Endothelial cell of umbilical vein (primary cell): Measurements from ENCODE around the gene LARGE1. TPM values are rescaled to one million over a fixed set of nuclear protein-coding genes. Genes with fewer than 3 reads are reported as not detected.

Source experiments
- BruUV-seq: library from RNA; stranded (reverse); fragments of 400-500 nt; replicated peaks from 2 replicates; lab custom pipeline; 2021; lab: Mats Ljungman, UMichigan
- CTCF ChIA-PET: fragments of 300-600, 350-600 bp; sonication (Branson Sonifier 250); formaldehyde crosslinking; loops from one replicate; lab custom pipeline; 2021; ENCODE audit warnings: antibody characterized with exemption, inconsistent platforms; lab: Charles Lee
- POLR2A ChIA-PET: fragments of 300-600, 350-600 bp; sonication (Branson Sonifier 250); formaldehyde crosslinking; loops from one replicate; lab custom pipeline; 2021; ENCODE audit warnings: antibody characterized with exemption, inconsistent platforms; lab: Charles Lee
- DNase-seq: peaks from one replicate; pipeline ENCODE4 v3.0.0-alpha.2; 2011; ENCODE audit warnings: low read depth, low spot score
- FAIRE-seq: peaks from 2 replicates; lab custom pipeline; 2011; peaks lifted over from hg19 to GRCh38; lab: Jason Lieb, UNC
- H2AFZ ChIP-seq: 2 replicates; pipeline ENCODE4 v1.6.0; 2012; ENCODE audit warnings: low read depth, low read length, control low read depth, inconsistent platforms
- H3K27ac ChIP-seq: 2 replicates; pipeline ENCODE4 v1.5.1; 2011; ENCODE audit warnings: low read depth, mild to moderate bottlenecking, control low read depth, low read length, moderate library complexity; ENCODE audit not compliant: insufficient read depth
- H3K27me3 ChIP-seq, 2 experiments: 2 replicates each; pipeline versions ENCODE4 v1.6.0 to v1.6.1; 2011; ENCODE audit warnings: low read length in 2 of 2, mixed read lengths in 1 of 2; ENCODE audit not compliant: control insufficient read depth in 2 of 2, insufficient read depth in 2 of 2
- H3K36me3 ChIP-seq, 2 experiments: 2 replicates in 1 of 2; 3 replicates in 1 of 2; pipeline ENCODE4 v1.5.1; 2011; ENCODE audit warnings: low read length in 2 of 2, mild to moderate bottlenecking in 1 of 2, moderate library complexity in 1 of 2; ENCODE audit not compliant: control insufficient read depth in 2 of 2, insufficient read depth in 2 of 2; ENCODE audit errors: extremely low read depth in 1 of 2
- H3K4me1 ChIP-seq: 3 replicates; pipeline ENCODE4 v1.5.1; 2011; ENCODE audit warnings: mild to moderate bottlenecking, low read length; ENCODE audit not compliant: control insufficient read depth, insufficient read depth; ENCODE audit errors: extremely low read depth
- H3K4me2 ChIP-seq: 2 replicates; pipeline ENCODE4 v1.6.1; 2011; ENCODE audit warnings: low read length, control low read depth, mixed read lengths; ENCODE audit not compliant: insufficient read depth
- H3K4me3 ChIP-seq, 3 experiments: fragments of 200-600 bp in 1 of 3; sonication (generic), shearing (Covaris generic) in 1 of 3; replicated peaks in 1 of 3; 2 replicates each; pipeline ENCODE4 v1.5.1; 2011 to 2016; ENCODE audit warnings: control low read depth in 3 of 3, low read length in 3 of 3, mild to moderate bottlenecking in 2 of 3, inconsistent platforms in 1 of 3, low read depth in 1 of 3, moderate library complexity in 1 of 3; ENCODE audit not compliant: insufficient read depth in 1 of 3
- H3K79me2 ChIP-seq: 2 replicates; pipeline ENCODE4 v1.6.0; 2012; ENCODE audit warnings: low read length, inconsistent platforms; ENCODE audit not compliant: control insufficient read depth, insufficient read depth
- H3K9ac ChIP-seq: replicated peaks from 2 replicates; pipeline ENCODE3; 2011; ENCODE audit warnings: low read length, control low read depth; ENCODE audit not compliant: insufficient read depth; ENCODE audit errors: extremely low read depth
- H3K9me1 ChIP-seq: replicated peaks from 3 replicates; pipeline ENCODE4 v1.6.0; 2011; ENCODE audit warnings: mild to moderate bottlenecking, low read length; ENCODE audit not compliant: control insufficient read depth, insufficient read depth; ENCODE audit errors: extremely low read depth
- H3K9me3 ChIP-seq: replicated peaks from 2 replicates; pipeline ENCODE4 v1.5.1; 2012; ENCODE audit warnings: low read length, inconsistent platforms; ENCODE audit not compliant: control insufficient read depth, insufficient read depth
- H4K20me1 ChIP-seq: replicated peaks from 2 replicates; pipeline ENCODE3; 2011; ENCODE audit warnings: mild to moderate bottlenecking, low read length; ENCODE audit not compliant: control insufficient read depth, insufficient read depth; ENCODE audit errors: extremely low read depth
- EZH2 ChIP-seq: IDR thresholded peaks from 2 replicates; pipeline ENCODE4 v1.6.1; 2012; ENCODE audit warnings: borderline replicate concordance, low read depth, mild to moderate bottlenecking, moderate library complexity, low read length, inconsistent platforms; ENCODE audit not compliant: severe bottlenecking
- FOS ChIP-seq: IDR thresholded peaks from 2 replicates; pipeline ENCODE4 v1.6.1; 2011; ENCODE audit warnings: mild to moderate bottlenecking, low read length, moderate library complexity, borderline replicate concordance; ENCODE audit not compliant: insufficient read depth
- GATA2 ChIP-seq: IDR thresholded peaks from 2 replicates; pipeline ENCODE4 v1.7.0; 2011; ENCODE audit warnings: low read depth, mild to moderate bottlenecking, moderate library complexity, mixed read lengths, low read length; ENCODE audit not compliant: insufficient read length, insufficient read depth
- JUN ChIP-seq: IDR thresholded peaks from 2 replicates; pipeline ENCODE4 v1.6.1; 2011; ENCODE audit warnings: borderline replicate concordance, low read depth; ENCODE audit not compliant: insufficient read length, insufficient read depth
- MYC ChIP-seq: IDR thresholded peaks from one replicate; pipeline ENCODE4 v1.6.1; 2011; ENCODE audit warnings: mild to moderate bottlenecking, low read depth, low read length
- POLR2A ChIP-seq: IDR thresholded peaks from 2 replicates; pipeline ENCODE4 v1.6.1; 2012; ENCODE audit warnings: low read depth, mild to moderate bottlenecking, control low read depth, low read length
- POLR2AphosphoS5 ChIP-seq: IDR thresholded peaks from 2 replicates; pipeline ENCODE4 v1.6.1; 2012; ENCODE audit warnings: low read depth, mild to moderate bottlenecking, control low read depth, low read length, moderate library complexity; ENCODE audit not compliant: insufficient read depth
- dilution Hi-C: fragments of 300-500 bp; cut with MboI; formaldehyde crosslinking; loops from one replicate; pipeline ENCODE4 v1.15.0; 2019; ENCODE audit warnings: low sequenced_read_pairs; ENCODE audit not compliant: extremely low pct_ligation_motif_present
- intact Hi-C: fragments of 100-400 bp; cut with micrococcal nuclease; formaldehyde crosslinking; loops from one replicate; pipeline ENCODE4 v1.10.0; 2022
- polyA plus RNA-seq, 4 experiments: library from polyadenylated mRNA; depleted of rRNA in 3 of 4; stranded (reverse) in 3 of 4; unstranded in 1 of 4; fragments of >200 nt; gene quantifications; 2 replicates each; pipeline versions ENCODE4 v1.2.1 to v1.2.3, GENCODE V29; 2011 to 2012; ENCODE audit warnings: missing spikeins in 1 of 4
- total RNA-seq: library from RNA; stranded (reverse); gene quantifications from 2 replicates; pipeline ENCODE4 v1.2.3, GENCODE V29; 2021
- TF ChIP-seq, protein P1 (sequence below), 2 donors: IDR thresholded peaks; 1 replicate in 1 of 2; 2 replicates in 1 of 2; pipeline ENCODE4 v1.5.1; 2011; ENCODE audit warnings: low read length in 2 of 2, mild to moderate bottlenecking in 2 of 2, moderate library complexity in 2 of 2, control low read depth in 1 of 2, inconsistent platforms in 1 of 2, low read depth in 1 of 2; ENCODE audit not compliant: insufficient read depth in 1 of 2; ENCODE audit errors: extremely low read depth in 1 of 2
- TF ChIP-seq, protein P2 (sequence below): IDR thresholded peaks from 2 replicates; pipeline ENCODE4 v1.6.1; 2011; ENCODE audit not compliant: insufficient read depth, insufficient read length

Gene LARGE1
- total and polyA plus RNA-seq, 2 donors (not counting 3 experiments of a cell fraction or from before 2014, with no cell fraction given): 0.95 to 4.4 TPM

DNA sequence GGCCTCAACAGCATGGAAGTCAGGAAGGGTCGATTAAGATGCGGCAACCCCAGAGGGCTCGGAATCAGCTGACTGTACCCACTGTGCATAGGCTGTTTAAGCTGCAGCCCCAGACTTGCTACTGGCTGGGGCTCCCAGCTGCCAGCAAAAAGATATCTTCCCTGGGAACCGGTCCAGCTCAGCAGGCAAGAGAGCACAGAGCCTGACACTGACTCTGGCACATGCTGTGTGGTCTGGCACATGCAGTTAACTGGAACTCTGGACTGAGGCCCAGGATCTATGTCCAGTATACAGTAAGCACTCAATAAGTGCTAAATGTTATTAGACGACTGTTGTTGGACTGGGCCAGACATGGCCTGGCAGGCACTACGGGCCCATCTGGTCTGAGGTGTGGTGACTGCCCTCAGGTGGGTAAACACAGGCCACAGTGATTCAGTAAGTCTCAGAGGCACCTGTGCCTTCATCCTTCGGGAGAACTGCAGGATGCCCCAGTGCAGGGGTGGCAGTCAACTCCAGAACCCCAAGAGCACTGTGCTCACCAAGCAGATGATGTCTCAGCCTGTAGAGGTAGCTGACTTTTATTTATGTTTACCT lies 87.6 kb downstream of the LARGE1 start:
- H3K4me3 ChIP-seq: no peak overlapping the region
- H3K27me3 ChIP-seq: no peaks in the 10 kb centered on the region
- ChIA-PET POLR2A (no interaction called here), CTCF (no interaction called here)
- no peaks in the 10 kb centered on the region for H3K79me2 ChIP-seq
- intact Hi-C loops: no loop called here
- no peaks in the 10 kb centered on the region for H3K4me1 ChIP-seq
- H2AFZ ChIP-seq: no peak overlapping the region
- no peak for TF ChIP-seq JUN
- TF ChIP-seq EZH2: no peak
- TF ChIP-seq MYC: no peak
- TF ChIP-seq POLR2AphosphoS5: no peak
- TF ChIP-seq GATA2: no peak
- TF ChIP-seq POLR2A: no peak
- TF ChIP-seq FOS: no peak
- TF ChIP-seq, protein P1, sequence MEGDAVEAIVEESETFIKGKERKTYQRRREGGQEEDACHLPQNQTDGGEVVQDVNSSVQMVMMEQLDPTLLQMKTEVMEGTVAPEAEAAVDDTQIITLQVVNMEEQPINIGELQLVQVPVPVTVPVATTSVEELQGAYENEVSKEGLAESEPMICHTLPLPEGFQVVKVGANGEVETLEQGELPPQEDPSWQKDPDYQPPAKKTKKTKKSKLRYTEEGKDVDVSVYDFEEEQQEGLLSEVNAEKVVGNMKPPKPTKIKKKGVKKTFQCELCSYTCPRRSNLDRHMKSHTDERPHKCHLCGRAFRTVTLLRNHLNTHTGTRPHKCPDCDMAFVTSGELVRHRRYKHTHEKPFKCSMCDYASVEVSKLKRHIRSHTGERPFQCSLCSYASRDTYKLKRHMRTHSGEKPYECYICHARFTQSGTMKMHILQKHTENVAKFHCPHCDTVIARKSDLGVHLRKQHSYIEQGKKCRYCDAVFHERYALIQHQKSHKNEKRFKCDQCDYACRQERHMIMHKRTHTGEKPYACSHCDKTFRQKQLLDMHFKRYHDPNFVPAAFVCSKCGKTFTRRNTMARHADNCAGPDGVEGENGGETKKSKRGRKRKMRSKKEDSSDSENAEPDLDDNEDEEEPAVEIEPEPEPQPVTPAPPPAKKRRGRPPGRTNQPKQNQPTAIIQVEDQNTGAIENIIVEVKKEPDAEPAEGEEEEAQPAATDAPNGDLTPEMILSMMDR (IDR thresholded peaks at IDR 0.05; ENCODE audit: extremely low read depth in 1 of 2, insufficient read depth in 1 of 2, low read depth in 1 of 2, low read length in 2 of 2): no peak
- TF ChIP-seq, protein P2, sequence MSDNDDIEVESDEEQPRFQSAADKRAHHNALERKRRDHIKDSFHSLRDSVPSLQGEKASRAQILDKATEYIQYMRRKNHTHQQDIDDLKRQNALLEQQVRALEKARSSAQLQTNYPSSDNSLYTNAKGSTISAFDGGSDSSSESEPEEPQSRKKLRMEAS: no peak
- DNase-seq: no peak
- no peak overlapping the region for H3K27ac ChIP-seq
- H3K36me3 ChIP-seq: no peaks in the 10 kb centered on the region
- H4K20me1 ChIP-seq: no peaks in the 10 kb centered on the region
- no peak for FAIRE-seq
- no peaks in the 10 kb centered on the region for H3K9me1 ChIP-seq
- dilution Hi-C loops: no loop called here
- H3K4me2 ChIP-seq: no peak overlapping the region
- H3K9ac ChIP-seq: no peak overlapping the region
- H3K9me3 ChIP-seq: peaks cover 8% of the 10 kb centered on the region
- no TSS peak for BruUV-seq
